ENCODE data around the gene CFAP97D1.

CFAP97D1 gene

DNA sequence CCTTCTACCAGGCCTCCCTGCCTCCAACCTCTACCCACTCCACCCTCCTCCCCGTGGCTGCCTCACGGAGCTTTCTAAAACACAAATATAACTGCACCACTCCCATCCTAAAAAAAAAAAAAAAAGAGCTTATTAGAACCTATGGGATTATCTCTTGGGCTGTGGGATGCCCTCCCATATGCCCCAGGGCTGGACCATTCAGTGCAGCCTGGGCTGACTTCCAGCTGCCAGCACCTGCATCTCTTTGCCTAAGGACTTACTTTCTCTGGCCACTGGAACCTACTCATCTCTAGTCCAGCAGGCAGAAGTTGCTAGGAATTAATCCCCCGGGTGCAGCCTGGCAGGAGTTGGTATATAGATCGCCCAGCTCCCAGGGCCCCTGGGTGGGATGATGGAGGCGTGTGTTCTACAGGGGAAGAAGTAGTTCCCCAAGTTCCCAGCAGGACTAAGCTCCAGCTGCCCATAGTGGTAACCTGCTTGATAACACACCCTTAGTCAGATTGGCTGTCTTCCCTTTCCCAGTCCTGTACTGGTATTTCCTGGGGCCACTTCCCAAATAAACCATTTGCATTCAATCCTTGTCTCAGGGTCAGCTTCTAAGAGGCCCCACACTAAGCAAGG is 42.4 kb downstream of the CFAP97D1 start:
- H3K36me3 ChIP-seq (ENCODE audit: insufficient read depth, low read length) = peaks cover 11% of the 10 kb centered on the region; the same call in 1 of the 2 replicates
- H3K27ac ChIP-seq = no peak overlapping the region
- DNase-seq (ENCODE audit: low read depth, low spot score) = no peak
- H3K4me3 ChIP-seq = no peak overlapping the region
- no peaks in the 10 kb centered on the region for H3K9me3 ChIP-seq (ENCODE audit: low read depth, low read length)
- TF ChIP-seq POLR2AphosphoS5 (IDR thresholded peaks at IDR 0.05; ENCODE audit: borderline replicate concordance, low read depth, low read length) (no peak), EZH2 (IDR thresholded peaks at IDR 0.05) (no peak), FOXP2 (optimal IDR thresholded peaks at IDR 0.05; ENCODE audit: control extremely low read depth, extremely low read length, insufficient read depth) (no peak)
- H3K9ac ChIP-seq (ENCODE audit: insufficient read length) = no peak overlapping the region

DNA sequence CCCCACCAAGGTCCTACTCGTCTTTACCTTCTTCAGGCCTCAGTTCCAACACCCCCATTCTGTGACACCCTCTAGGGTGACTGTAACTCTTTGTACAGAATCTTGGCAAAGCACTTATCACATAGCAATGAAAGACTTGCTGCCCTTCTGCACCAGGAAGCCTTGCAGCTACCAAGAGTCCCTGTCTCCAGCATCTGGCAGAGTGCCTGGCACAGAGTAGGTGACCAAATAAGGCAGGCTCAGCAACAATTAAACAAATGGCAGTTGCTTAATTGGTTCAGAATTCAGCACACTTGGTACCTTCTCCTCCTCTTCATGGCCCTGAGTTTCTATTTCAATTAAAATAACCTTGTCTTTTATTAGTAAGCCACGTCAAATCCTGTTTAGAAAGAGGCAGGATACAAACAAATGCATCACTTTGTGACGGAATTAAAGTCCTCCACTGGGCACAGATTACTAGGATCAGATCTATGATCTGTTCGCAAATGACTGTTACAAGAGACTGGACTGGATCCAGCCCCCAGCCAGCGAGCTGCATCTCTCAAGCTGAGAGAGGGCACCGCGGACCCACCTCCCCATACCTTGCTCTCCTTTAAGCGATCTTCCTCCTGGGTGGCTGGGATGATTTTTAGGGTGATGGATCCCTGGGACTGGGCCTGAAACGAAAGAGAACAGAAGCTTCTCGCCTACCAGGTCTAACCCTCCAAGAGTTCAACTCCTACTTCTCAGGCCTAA is 43.3 kb downstream of the CFAP97D1 start:
- Histone ChIP-seq H3K27ac (no peak overlapping the region), H3K9ac (ENCODE audit: insufficient read length) (no peak overlapping the region), H3K36me3 (ENCODE audit: insufficient read depth, low read length) (peaks cover 19% of the 10 kb centered on the region; the same call in 1 of the 2 replicates), H3K4me3 (no peak overlapping the region), H3K9me3 (ENCODE audit: low read depth, low read length) (no peaks in the 10 kb centered on the region)
- no peak for DNase-seq (ENCODE audit: low read depth, low spot score)
- TF ChIP-seq FOXP2 (optimal IDR thresholded peaks at IDR 0.05; ENCODE audit: control extremely low read depth, extremely low read length, insufficient read depth) (no peak), EZH2 (IDR thresholded peaks at IDR 0.05) (no peak), POLR2AphosphoS5 (IDR thresholded peaks at IDR 0.05; ENCODE audit: borderline replicate concordance, low read depth, low read length) (no peak)

- Histone ChIP-seq H3K9ac (ENCODE audit: insufficient read length) (no peak overlapping the region), H3K36me3 (ENCODE audit: insufficient read depth, low read length) (peaks cover 30% of the 10 kb centered on the region; the same call in 1 of the 2 replicates), H3K4me3 (no peak overlapping the region), H3K27ac (no peak overlapping the region), H3K9me3 (ENCODE audit: low read depth, low read length) (no peaks in the 10 kb centered on the region)
- DNase-seq (ENCODE audit: low read depth, low spot score) = no peak
- no peak for TF ChIP-seq EZH2 (IDR thresholded peaks at IDR 0.05)
- TF ChIP-seq POLR2AphosphoS5 (IDR thresholded peaks at IDR 0.05; ENCODE audit: borderline replicate concordance, low read depth, low read length) = no peak
Measured at GRCh38 chr17:43825567-43825966, 45.3 kb downstream of the CFAP97D1 start.

GRCh38 chr17:43826206-43826605 is 46.0 kb downstream of the CFAP97D1 start:
- TF ChIP-seq EZH2 (IDR thresholded peaks at IDR 0.05) (no peak), POLR2AphosphoS5 (IDR thresholded peaks at IDR 0.05; ENCODE audit: borderline replicate concordance, low read depth, low read length) (no peak), FOXP2 (optimal IDR thresholded peaks at IDR 0.05; ENCODE audit: control extremely low read depth, extremely low read length, insufficient read depth) (no peak)
- H3K36me3 ChIP-seq (ENCODE audit: insufficient read depth, low read length) = peaks cover 30% of the 10 kb centered on the region; the same call in 1 of the 2 replicates
- H3K27ac ChIP-seq = no peak overlapping the region
- no peak overlapping the region for H3K4me3 ChIP-seq
- H3K9ac ChIP-seq (ENCODE audit: insufficient read length) = no peak overlapping the region
- H3K9me3 ChIP-seq (ENCODE audit: low read depth, low read length) = no peaks in the 10 kb centered on the region
- DNase-seq (ENCODE audit: low read depth, low spot score) = no peak

GRCh38 chr17:43827596-43827995 is 47.4 kb downstream of the CFAP97D1 start:
- TF ChIP-seq POLR2AphosphoS5 (IDR thresholded peaks at IDR 0.05; ENCODE audit: borderline replicate concordance, low read depth, low read length) (no peak), FOXP2 (optimal IDR thresholded peaks at IDR 0.05; ENCODE audit: control extremely low read depth, extremely low read length, insufficient read depth) (no peak), EZH2 (IDR thresholded peaks at IDR 0.05) (no peak)
- Histone ChIP-seq H3K27ac (no peak overlapping the region), H3K4me3 (no peak overlapping the region), H3K9me3 (ENCODE audit: low read depth, low read length) (no peaks in the 10 kb centered on the region), H3K36me3 (ENCODE audit: insufficient read depth, low read length) (peaks cover 30% of the 10 kb centered on the region; the same call in 1 of the 2 replicates), H3K9ac (ENCODE audit: insufficient read length) (no peak overlapping the region)
- DNase-seq (ENCODE audit: low read depth, low spot score) = no peak

GRCh38 chr17:43829738-43830137 is 49.5 kb downstream of the CFAP97D1 start:
- peaks cover 30% of the 10 kb centered on the region; the same call in 1 of the 2 replicates for H3K36me3 ChIP-seq (ENCODE audit: insufficient read depth, low read length)
- H3K9me3 ChIP-seq (ENCODE audit: low read depth, low read length) = no peaks in the 10 kb centered on the region
- no peak for TF ChIP-seq POLR2AphosphoS5 (IDR thresholded peaks at IDR 0.05; ENCODE audit: borderline replicate concordance, low read depth, low read length)
- no peak for TF ChIP-seq EZH2 (IDR thresholded peaks at IDR 0.05)
- no peak for TF ChIP-seq FOXP2 (optimal IDR thresholded peaks at IDR 0.05; ENCODE audit: control extremely low read depth, extremely low read length, insufficient read depth)

GRCh38 chr17:43830510-43831140 is 50.4 kb downstream of the CFAP97D1 start:
- Histone ChIP-seq H3K9ac (ENCODE audit: insufficient read length) (no peak overlapping the region), H3K27ac (no peak overlapping the region), H3K9me3 (ENCODE audit: low read depth, low read length) (no peaks in the 10 kb centered on the region), H3K36me3 (ENCODE audit: insufficient read depth, low read length) (peaks cover 26% of the 10 kb centered on the region; the same call in 1 of the 2 replicates), H3K4me3 (no peak overlapping the region)
- no peak for DNase-seq (ENCODE audit: low read depth, low spot score)
- TF ChIP-seq POLR2AphosphoS5 (IDR thresholded peaks at IDR 0.05; ENCODE audit: borderline replicate concordance, low read depth, low read length) (no peak), EZH2 (IDR thresholded peaks at IDR 0.05) (no peak), FOXP2 (optimal IDR thresholded peaks at IDR 0.05; ENCODE audit: control extremely low read depth, extremely low read length, insufficient read depth) (no peak)

More at GRCh38 chr17:43829738-43830137, 49.5 kb downstream of the CFAP97D1 start:
- H3K4me3 ChIP-seq = no peak overlapping the region
- DNase-seq (ENCODE audit: low read depth, low spot score) = no peak
- H3K27ac ChIP-seq = no peak overlapping the region
- no peak overlapping the region for H3K9ac ChIP-seq (ENCODE audit: insufficient read length)

GRCh38 chr17:43831633-43832032 is 51.4 kb downstream of the CFAP97D1 start:
- no peak for TF ChIP-seq EZH2 (IDR thresholded peaks at IDR 0.05)
- no peak for TF ChIP-seq POLR2AphosphoS5 (IDR thresholded peaks at IDR 0.05; ENCODE audit: borderline replicate concordance, low read depth, low read length)
- no peak for TF ChIP-seq FOXP2 (optimal IDR thresholded peaks at IDR 0.05; ENCODE audit: control extremely low read depth, extremely low read length, insufficient read depth)
- H3K9ac ChIP-seq (ENCODE audit: insufficient read length) = no peak overlapping the region

More at GRCh38 chr17:43831633-43832032, 51.4 kb downstream of the CFAP97D1 start:
- H3K9me3 ChIP-seq (ENCODE audit: low read depth, low read length) = no peaks in the 10 kb centered on the region
- H3K27ac ChIP-seq = no peak overlapping the region
- DNase-seq (ENCODE audit: low read depth, low spot score) = no peak
- peaks cover 22% of the 10 kb centered on the region; the same call in 1 of the 2 replicates for H3K36me3 ChIP-seq (ENCODE audit: insufficient read depth, low read length)
- H3K4me3 ChIP-seq = peak overlapping the region; percentile 93

All from SK-N-MC (cell line).